HepG2 (cell line): ENCODE data around the gene OR6S1. TPM values are rescaled to one million over a fixed set of nuclear protein-coding genes. Genes with fewer than 3 reads are reported as not detected.
A peak's percentile ranks its signal among the peaks of the same experiment; 100 is the strongest.

ENCODE experiments used
- ATF6 ChIP-seq: sonication (generic); formaldehyde crosslinking; conservative IDR thresholded peaks from 2 replicates; pipeline ENCODE4 v1.4.0; 2020; ENCODE audit warnings: missing genetic modification reagents
- CEBPG ChIP-seq: IDR thresholded peaks from 2 replicates; pipeline ENCODE4 v1.6.1; 2016
- CREM ChIP-seq, 2 experiments: sonication (generic) in 1 of 2; formaldehyde crosslinking in 1 of 2; IDR thresholded peaks; 2 replicates each; pipeline versions ENCODE4 v1.4.0 to v1.6.1; 2016 to 2020; ENCODE audit warnings: antibody characterized with exemption in 1 of 2, mild to moderate bottlenecking in 1 of 2, missing genetic modification reagents in 1 of 2
- ERF ChIP-seq: IDR thresholded peaks from 2 replicates; pipeline ENCODE4 v1.6.1; 2018; ENCODE audit warnings: missing biosample characterization, missing genetic modification reagents
- KDM6A ChIP-seq: IDR thresholded peaks from 2 replicates; pipeline ENCODE4 v1.6.1; 2016; ENCODE audit warnings: low read depth
- NR2C2 ChIP-seq: sonication (generic); formaldehyde crosslinking; IDR thresholded peaks from 2 replicates; pipeline ENCODE4 v1.4.0; 2020; ENCODE audit warnings: missing genetic modification reagents, mild to moderate bottlenecking, moderate library complexity, borderline replicate concordance
- PPARG ChIP-seq: conservative IDR thresholded peaks from 2 replicates; pipeline ENCODE4 v1.6.1; 2016; ENCODE audit warnings: missing biosample characterization, missing genetic modification reagents
- RBM22 ChIP-seq: fragments of 200-400 bp; formaldehyde crosslinking; optimal IDR thresholded peaks from 2 replicates; pipeline ENCODE3; 2017; ENCODE audit warnings: mild to moderate bottlenecking, low read length, moderate library complexity
- SETDB1 ChIP-seq: sonication (generic); formaldehyde crosslinking; IDR thresholded peaks from 2 replicates; pipeline ENCODE4 v1.5.1; 2020; ENCODE audit warnings: missing genetic modification reagents, mild to moderate bottlenecking, borderline replicate concordance
- SRSF9 ChIP-seq: fragments of 200-400 bp; formaldehyde crosslinking; IDR thresholded peaks from 2 replicates; pipeline ENCODE4 v1.6.1; 2018; ENCODE audit warnings: borderline replicate concordance, mild to moderate bottlenecking, low read depth, low read length; ENCODE audit not compliant: insufficient read depth, poor library complexity, severe bottlenecking
- TSC22D2 ChIP-seq: sonication (generic); formaldehyde crosslinking; IDR thresholded peaks from 2 replicates; pipeline ENCODE4 v1.5.1; 2020; ENCODE audit warnings: missing genetic modification reagents, mild to moderate bottlenecking, borderline replicate concordance
- ZBTB43 ChIP-seq: sonication (generic); formaldehyde crosslinking; conservative IDR thresholded peaks from 2 replicates; pipeline ENCODE4 v1.4.0; 2020; ENCODE audit warnings: missing genetic modification reagents
- ZBTB8A ChIP-seq: sonication (generic); formaldehyde crosslinking; IDR thresholded peaks from 2 replicates; pipeline ENCODE4 v1.4.0; 2020; ENCODE audit warnings: mild to moderate bottlenecking, low read depth, missing genetic modification reagents, borderline replicate concordance
- ZFP37 ChIP-seq: sonication (generic); formaldehyde crosslinking; IDR thresholded peaks from 2 replicates; pipeline ENCODE4 v1.4.0; 2020; ENCODE audit warnings: missing genetic modification reagents, borderline replicate concordance
- ZFP82 ChIP-seq: sonication (generic); formaldehyde crosslinking; IDR thresholded peaks from 2 replicates; pipeline ENCODE4 v1.5.1; 2020; ENCODE audit warnings: mild to moderate bottlenecking, missing genetic modification reagents, borderline replicate concordance
- ZNF160 ChIP-seq: sonication (generic); formaldehyde crosslinking; IDR thresholded peaks from 2 replicates; pipeline ENCODE4 v1.8.0; 2022; ENCODE audit warnings: mild to moderate bottlenecking, inconsistent platforms, missing genetic modification reagents
- ZNF510 ChIP-seq: sonication (generic); formaldehyde crosslinking; IDR thresholded peaks from 2 replicates; pipeline ENCODE4 v1.4.0; 2020; ENCODE audit warnings: low read depth, mild to moderate bottlenecking, missing genetic modification reagents
- ZNF547 ChIP-seq: sonication (generic); formaldehyde crosslinking; IDR thresholded peaks from 2 replicates; pipeline ENCODE4 v1.5.1; 2020; ENCODE audit warnings: mild to moderate bottlenecking, missing genetic modification reagents
- ZNF550 ChIP-seq: sonication (generic); formaldehyde crosslinking; IDR thresholded peaks from 2 replicates; pipeline ENCODE4 v1.4.0; 2020; ENCODE audit warnings: mild to moderate bottlenecking, missing genetic modification reagents, borderline replicate concordance
- ZNF562 ChIP-seq: sonication (generic); formaldehyde crosslinking; IDR thresholded peaks from 2 replicates; pipeline ENCODE4 v1.8.0; 2022; ENCODE audit warnings: missing genetic modification reagents, borderline replicate concordance
- ZNF607 ChIP-seq: sonication (generic); formaldehyde crosslinking; IDR thresholded peaks from 2 replicates; pipeline ENCODE4 v1.5.1; 2020; ENCODE audit warnings: missing genetic modification reagents, mild to moderate bottlenecking, borderline replicate concordance
- ZNF83 ChIP-seq: sonication (generic); formaldehyde crosslinking; IDR thresholded peaks from 2 replicates; pipeline ENCODE4 v1.4.0; 2020; ENCODE audit warnings: missing genetic modification reagents, mild to moderate bottlenecking, borderline replicate concordance
- polyA plus RNA-seq, 8 experiments: library from polyadenylated mRNA; depleted of rRNA in 3 of 8; stranded (reverse) in 7 of 8; unstranded in 1 of 8; fragments of >200 nt; fragmentation: Illumina TruSeq in 4 of 8; extraction: Trizol in 4 of 8; gene quantifications; 2 replicates each; pipeline versions ENCODE4 v1.2.1 to v1.2.3, GENCODE V29; 2011 to 2016; ENCODE audit warnings: low read depth in 4 of 8, missing spikeins in 1 of 8, mixed read lengths in 1 of 8; ENCODE audit not compliant: insufficient read depth in 1 of 8
- total RNA-seq, 5 experiments: library from RNA; depleted of rRNA; stranded (reverse); fragments of >200 nt; fragmentation: Illumina TruSeq; extraction: Trizol; gene quantifications; 2 replicates each; pipeline ENCODE4 v1.2.3, GENCODE V29; 2016; ENCODE audit warnings: low read depth in 1 of 5
- TF ChIP-seq, protein P1 (sequence below): sonication (generic); formaldehyde crosslinking; IDR thresholded peaks from 2 replicates; pipeline ENCODE4 v1.8.0; 2022; ENCODE audit warnings: missing genetic modification reagents, mild to moderate bottlenecking, moderate library complexity, borderline replicate concordance

The OR6S1 gene
- total and polyA plus RNA-seq, 2 of the 13 experiments (the other 11 are each of a cell fraction or from before 2014, with no cell fraction given): 0.09 TPM; not detected in 1

GRCh38 chr14:20630340-20631022 lies 11.0 kb downstream of the OR6S1 start (continued):
- TF ChIP-seq ZNF510 (no peak; the same call in 1 of the 2 replicates), CREM (IDR thresholded peaks at IDR 0.05) (peak; percentile 27; the same call in 1 of the 2 replicates), CREM (CRISPR knock-in tag; IDR thresholded peaks at IDR 0.05) (no peak), ZNF550 (CRISPR knock-in tag) (0 out of 2 replicates have a peak, but pooled peaks have one; percentile 36), ZBTB8A (CRISPR knock-in tag) (no peak), ZBTB43 (CRISPR knock-in tag) (0 out of 2 replicates have a peak, but pooled peaks have one; percentile 6), CEBPG (CRISPR knock-in tag) (no peak), TSC22D2 (CRISPR knock-in tag) (no peak), ZFP37 (CRISPR knock-in tag) (no peak), ZNF160 (CRISPR knock-in tag) (no peak; the same call in 1 of the 2 replicates), ZNF83 (no peak), KDM6A (CRISPR knock-in tag) (no peak), ERF (CRISPR knock-in tag) (peak; percentile 22; the same call in 1 of the 2 replicates), ATF6 (no peak), ZFP82 (CRISPR knock-in tag) (no peak), RBM22 (peak; percentile 39), SETDB1 (CRISPR knock-in tag) (no peak), ZNF562 (no peak), ZNF607 (0 out of 2 replicates have a peak, but pooled peaks have one; percentile 52), ZNF547 (CRISPR knock-in tag) (no peak; the same call in 1 of the 2 replicates), PPARG (peak; percentile 61; the same call in 1 of the 2 replicates), NR2C2 (CRISPR knock-in tag) (no peak; the same call in 1 of the 2 replicates), SRSF9 (no peak)
- TF ChIP-seq, protein P1, sequence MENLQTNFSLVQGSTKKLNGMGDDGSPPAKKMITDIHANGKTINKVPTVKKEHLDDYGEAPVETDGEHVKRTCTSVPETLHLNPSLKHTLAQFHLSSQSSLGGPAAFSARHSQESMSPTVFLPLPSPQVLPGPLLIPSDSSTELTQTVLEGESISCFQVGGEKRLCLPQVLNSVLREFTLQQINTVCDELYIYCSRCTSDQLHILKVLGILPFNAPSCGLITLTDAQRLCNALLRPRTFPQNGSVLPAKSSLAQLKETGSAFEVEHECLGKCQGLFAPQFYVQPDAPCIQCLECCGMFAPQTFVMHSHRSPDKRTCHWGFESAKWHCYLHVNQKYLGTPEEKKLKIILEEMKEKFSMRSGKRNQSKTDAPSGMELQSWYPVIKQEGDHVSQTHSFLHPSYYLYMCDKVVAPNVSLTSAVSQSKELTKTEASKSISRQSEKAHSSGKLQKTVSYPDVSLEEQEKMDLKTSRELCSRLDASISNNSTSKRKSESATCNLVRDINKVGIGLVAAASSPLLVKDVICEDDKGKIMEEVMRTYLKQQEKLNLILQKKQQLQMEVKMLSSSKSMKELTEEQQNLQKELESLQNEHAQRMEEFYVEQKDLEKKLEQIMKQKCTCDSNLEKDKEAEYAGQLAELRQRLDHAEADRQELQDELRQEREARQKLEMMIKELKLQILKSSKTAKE (CRISPR knock-in tag): no peak
